A549 (cell line): Measurements from ENCODE around the gene TRIM7. TPM values are rescaled to one million over a fixed set of nuclear protein-coding genes. Genes with fewer than 3 reads are reported as not detected.

Experiments used
- ATAC-seq, 2 experiments: fragments of 200-7000 bp in 1 of 2; fragments of >200 bp in 1 of 2; cut with Nextera tagmentation in 1 of 2; cut with Tn5 transposase in 1 of 2; 3 replicates each; pipeline versions ENCODE4 v1.8.0 to v1.9.1; 2018 to 2020; ENCODE audit warnings: mild to moderate bottlenecking in 1 of 2, moderate library complexity in 1 of 2
- CTCF ChIA-PET: fragments of 300-600 bp; sonication (Branson Sonifier 250); formaldehyde crosslinking; extraction: SDS; loops from one replicate; lab custom pipeline; 2021; ENCODE audit warnings: antibody characterized with exemption, inconsistent platforms; lab: Yijun Ruan, JAX
- POLR2A ChIA-PET: fragments of 350-600 bp; formaldehyde crosslinking; extraction: SDS; loops from one replicate; lab custom pipeline; 2021; ENCODE audit warnings: antibody characterized with exemption, inconsistent platforms; lab: Yijun Ruan, JAX
- DNase-seq, 2 experiments: peaks; one replicate each; pipeline versions ENCODE4 v3.0.0 to v3.0.0-alpha.2; 2011 to 2016; ENCODE audit warnings: low read depth in 1 of 2, low spot score in 1 of 2
- FAIRE-seq: peaks from 2 replicates; lab custom pipeline; 2011; peaks lifted over from hg19 to GRCh38; lab: Jason Lieb, UNC
- H3K27ac ChIP-seq, 2 experiments: fragments of >200 bp; sonication (Bioruptor Twin); formaldehyde crosslinking; 3 replicates each; pipeline ENCODE4 v1.5.1; 2016 to 2017
- H3K4me1 ChIP-seq: fragments of >200 bp; sonication (Bioruptor Twin); formaldehyde crosslinking; 3 replicates; pipeline ENCODE4 v1.6.1; 2016
- H3K4me2 ChIP-seq: fragments of >200 bp; sonication (Bioruptor Twin); formaldehyde crosslinking; 3 replicates; pipeline ENCODE4 v1.6.1; 2016
- H3K4me3 ChIP-seq: fragments of >200 bp; sonication (Bioruptor Twin); formaldehyde crosslinking; 3 replicates; pipeline ENCODE4 v1.5.1; 2016
- H3K9me3 ChIP-seq: fragments of >200 bp; sonication (Bioruptor Twin); formaldehyde crosslinking; 3 replicates; pipeline ENCODE4 v1.6.1; 2016
- BCL3 ChIP-seq: fragments of >200 bp; sonication (Bioruptor Twin); formaldehyde crosslinking; IDR thresholded peaks from 3 replicates; pipeline ENCODE4 v1.6.1; 2016
- CBX2 ChIP-seq: fragments of 200-600 bp; sonication (generic); IDR thresholded peaks from 2 replicates; pipeline ENCODE4 v1.6.1; 2016; ENCODE audit warnings: low read depth, mild to moderate bottlenecking, borderline replicate concordance
- CEBPB ChIP-seq, 2 experiments: fragments of >200 bp in 1 of 2; sonication (Bioruptor Twin) in 1 of 2; formaldehyde crosslinking in 1 of 2; IDR thresholded peaks; 2 replicates each; pipeline ENCODE4 v1.6.1; 2012 to 2016
- EHF ChIP-seq: fragments of 250-450 bp; sonication (Bioruptor Pico); IDR thresholded peaks from 2 replicates; pipeline ENCODE4 v1.5.0; 2020; ENCODE audit warnings: mild to moderate bottlenecking
- ELK1 ChIP-seq: fragments of 150-350 bp; IDR thresholded peaks from 2 replicates; pipeline ENCODE4 v1.6.1; 2014; ENCODE audit warnings: low read depth, mild to moderate bottlenecking, low read length
- EP300 ChIP-seq, 2 experiments: fragments of >200 bp; sonication (Bioruptor Twin); formaldehyde crosslinking; IDR thresholded peaks; 2 replicates in 1 of 2; 3 replicates in 1 of 2; pipeline ENCODE4 v1.6.1; 2016 to 2017
- ESRRA ChIP-seq: fragments of 150-350 bp; IDR thresholded peaks from 2 replicates; pipeline ENCODE4 v1.6.1; 2014; ENCODE audit warnings: mild to moderate bottlenecking, low read length, borderline replicate concordance
- FOSB ChIP-seq: fragments of 250-450 bp; sonication (Bioruptor Pico); IDR thresholded peaks from 2 replicates; pipeline ENCODE4 v1.5.0; 2020; ENCODE audit warnings: mild to moderate bottlenecking, moderate library complexity
- GATA3 ChIP-seq: IDR thresholded peaks from 2 replicates; pipeline ENCODE4 v1.6.1; 2012; ENCODE audit warnings: borderline replicate concordance
- HMGXB4 ChIP-seq: fragments of 250-450 bp; sonication (Bioruptor Pico); IDR thresholded peaks from 2 replicates; pipeline ENCODE4 v1.5.0; 2021; ENCODE audit warnings: mild to moderate bottlenecking, moderate library complexity, borderline replicate concordance
- HOXA7 ChIP-seq: fragments of 250-450 bp; sonication (Bioruptor Pico); IDR thresholded peaks from 2 replicates; pipeline ENCODE4 v1.5.0; 2020; ENCODE audit warnings: mild to moderate bottlenecking, moderate library complexity
- HOXB13 ChIP-seq: fragments of 250-450 bp; sonication (Bioruptor Pico); IDR thresholded peaks from 2 replicates; pipeline ENCODE4 v1.5.0; 2020; ENCODE audit warnings: low read depth, mild to moderate bottlenecking, moderate library complexity
- HOXB5 ChIP-seq: fragments of 250-450 bp; sonication (Bioruptor Pico); IDR thresholded peaks from 2 replicates; pipeline ENCODE4 v1.5.0; 2020; ENCODE audit warnings: mild to moderate bottlenecking, moderate library complexity
- JUN ChIP-seq, 2 experiments: fragments of >200 bp; sonication (Bioruptor Twin); formaldehyde crosslinking; IDR thresholded peaks; 2 replicates in 1 of 2; 3 replicates in 1 of 2; pipeline ENCODE4 v1.6.1; 2016 to 2017
- KDM1A ChIP-seq: fragments of 200-600 bp; sonication (generic); IDR thresholded peaks from 2 replicates; pipeline ENCODE4 v1.6.1; 2016; ENCODE audit warnings: low read depth, mild to moderate bottlenecking
- MAX ChIP-seq: IDR thresholded peaks from 2 replicates; pipeline ENCODE4 v1.6.1; 2012
- MYC ChIP-seq: IDR thresholded peaks from 2 replicates; pipeline ENCODE4 v1.6.1; 2012; ENCODE audit warnings: mild to moderate bottlenecking, inconsistent platforms, low read length, improper control_type of control experiment, borderline replicate concordance
- NR3C1 ChIP-seq: fragments of >200 bp; sonication (Bioruptor Twin); formaldehyde crosslinking; IDR thresholded peaks from 3 replicates; pipeline ENCODE4 v1.6.1; 2017
- PHF8 ChIP-seq: fragments of 200-600 bp; sonication (generic); IDR thresholded peaks from 2 replicates; pipeline ENCODE4 v1.6.1; 2016; ENCODE audit warnings: low read depth, mild to moderate bottlenecking, antibody characterized with exemption, moderate library complexity, borderline replicate concordance
- POLR2AphosphoS2 ChIP-seq: conservative IDR thresholded peaks from 2 replicates; pipeline ENCODE4 v1.6.1; 2012; ENCODE audit warnings: low read length, improper control_type of control experiment, inconsistent platforms
- RNF2 ChIP-seq: fragments of 200-600 bp; sonication (generic); IDR thresholded peaks from 2 replicates; pipeline ENCODE4 v1.6.1; 2016; ENCODE audit warnings: low read depth, mild to moderate bottlenecking, antibody characterized with exemption, moderate library complexity, borderline replicate concordance
- SMC3 ChIP-seq: fragments of >200 bp; sonication (Bioruptor Twin); formaldehyde crosslinking; IDR thresholded peaks from 3 replicates; pipeline ENCODE4 v1.6.1; 2018; ENCODE audit warnings: inconsistent platforms
- TFCP2L1 ChIP-seq: fragments of 250-450 bp; sonication (Bioruptor Pico); IDR thresholded peaks from 2 replicates; pipeline ENCODE4 v1.5.0; 2021; ENCODE audit warnings: mild to moderate bottlenecking
- TP53 ChIP-seq: fragments of 250-450 bp; sonication (Bioruptor Pico); IDR thresholded peaks from 2 replicates; pipeline ENCODE4 v1.5.0; 2021; ENCODE audit warnings: mild to moderate bottlenecking, moderate library complexity
- USF2 ChIP-seq: fragments of 450-650 bp; IDR thresholded peaks from 2 replicates; pipeline ENCODE4 v1.6.1; 2014; ENCODE audit warnings: antibody characterized with exemption
- ZNF302 ChIP-seq: fragments of 250-450 bp; sonication (Bioruptor Pico); IDR thresholded peaks from 2 replicates; pipeline ENCODE4 v1.9.0; 2021; ENCODE audit warnings: inconsistent platforms, mild to moderate bottlenecking, moderate library complexity
- ZSCAN20 ChIP-seq: fragments of 250-450 bp; sonication (Bioruptor Pico); IDR thresholded peaks from 2 replicates; pipeline ENCODE4 v1.8.0; 2022; ENCODE audit warnings: mild to moderate bottlenecking, moderate library complexity
- WGBS: methylation state at CpG from one replicate; pipeline ENCODE4 v1.1.6; 2017; ENCODE audit errors: missing lambda C conversion rate; 5-methylcytosine and 5-hydroxymethylcytosine counted together
- polyA plus RNA-seq, 4 experiments: library from polyadenylated mRNA; depleted of rRNA in 3 of 4; stranded (reverse); fragments of >200 nt; fragmentation: RNase III in 1 of 4; extraction: RNeasy Plus Mini Kit Qiagen cat#74134 plus additional on column Dnase treatment in 1 of 4; gene quantifications; 2 replicates in 3 of 4; 3 replicates in 1 of 4; pipeline ENCODE4 v1.2.3, GENCODE V29; 2011 to 2017

TRIM7 gene
- polyA plus RNA-seq, 2 of the 4 experiments (the other 2 are of a cell fraction) = 21.8 to 30.7 TPM

- WGBS = 89% methylated on average over 5 of the region's 5 CpGs
- ChIA-PET CTCF (interaction anchor here (0.7 to 1.0 kb wide), 3 partner anchors 9 to 37 kb away, joined by 3 to 4 read pairs (median 4); partner anchors contain the start of gene RACK1), POLR2A (interaction anchor here (1.1 to 4.2 kb wide), 8 partner anchors 9 to 45 kb away, joined by 3 to 25 read pairs (median 4); partner anchors contain the start of genes RACK1, TRIM41 and TRIM7)
- H3K4me1 ChIP-seq = peaks cover 14% of the 10 kb centered on the region; the same call in 1 of the 3 replicates
- peak overlapping the region in 1 of 2 experiments; percentile 47; a peak in 2 of 6 replicates for H3K27ac ChIP-seq
- FAIRE-seq (no peak), ATAC-seq (peak in 1 of 2 experiments; percentile 7; a peak in 3 of 6 replicates)
- H3K9me3 ChIP-seq = no peaks in the 10 kb centered on the region
- no peak overlapping the region for H3K4me2 ChIP-seq
- no peak overlapping the region for H3K4me3 ChIP-seq
- TF ChIP-seq MAX = 0 out of 2 replicates have a peak, but pooled peaks have one; percentile 15
- no peak for TF ChIP-seq HMGXB4 (CRISPR knock-in tag)
- TF ChIP-seq CEBPB (IDR thresholded peaks at IDR 0.05) = 0 out of 4 replicates have a peak, but pooled peaks of 1 of the 2 experiments have one; percentile 17
- no peak; a peak in 2 of 5 replicates for TF ChIP-seq JUN (IDR thresholded peaks at IDR 0.05)
- peak; percentile 34; the same call in 1 of the 2 replicates for TF ChIP-seq POLR2AphosphoS2
- TF ChIP-seq, all 56 proteins: peak for 3
- no peak for DNase-seq
Measured at GRCh38 chr5:181235323-181235688, 30.3 kb upstream of the TRIM7 start.

GRCh38 chr5:181234455-181235306, 29.7 kb upstream of the TRIM7 start:
- FAIRE-seq = no peak
- peak overlapping the region in 1 of 2 experiments; percentile 47; a peak in 1 of 6 replicates for H3K27ac ChIP-seq
- peak; percentile 19 to 45 for ATAC-seq
- no peak for TF ChIP-seq USF2
- no peak for TF ChIP-seq TFCP2L1
- TF ChIP-seq HOXB5 = peak; percentile 28; the same call in 1 of the 2 replicates
- TF ChIP-seq GATA3 = no peak
- TF ChIP-seq NR3C1 = no peak
- TF ChIP-seq KDM1A = no peak
- TF ChIP-seq CEBPB (IDR thresholded peaks at IDR 0.05) = no peak
- no peak for TF ChIP-seq EHF
- TF ChIP-seq CBX2 = no peak
- TF ChIP-seq MYC = no peak
- TF ChIP-seq JUN (IDR thresholded peaks at IDR 0.05) = peak in 1 of 2 experiments; percentile 5; a peak in 3 of 5 replicates
- TF ChIP-seq EP300 (IDR thresholded peaks at IDR 0.05) = no peak
- TF ChIP-seq SMC3 = no peak
- TF ChIP-seq TP53 (CRISPR knock-in tag) = no peak
- TF ChIP-seq BCL3 = peak; percentile 71; the same call in 1 of the 3 replicates
- peak; percentile 92 for TF ChIP-seq HOXA7 (CRISPR knock-in tag)
- no peak for TF ChIP-seq ZNF302 (CRISPR knock-in tag)
- TF ChIP-seq ESRRA = no peak
- no peak for TF ChIP-seq ZSCAN20 (CRISPR knock-in tag)
- no peak for TF ChIP-seq PHF8
- no peak for TF ChIP-seq RNF2
- TF ChIP-seq FOSB (CRISPR knock-in tag) = peak; percentile 77
- no peak for TF ChIP-seq HMGXB4 (CRISPR knock-in tag)
- no peak for TF ChIP-seq ELK1
- TF ChIP-seq HOXB13 (CRISPR knock-in tag) = no peak

More at GRCh38 chr5:181234455-181235306, 29.7 kb upstream of the TRIM7 start:
- CTCF ChIA-PET = interaction anchor here (0.7 to 1.0 kb wide), 4 partner anchors 9 to 37 kb away, joined by 3 to 4 read pairs (median 4); partner anchors contain the start of gene RACK1
- no peaks in the 10 kb centered on the region for H3K9me3 ChIP-seq
- WGBS = 91% methylated on average over 15 of the region's 22 CpGs
- H3K4me1 ChIP-seq = peaks cover 11% of the 10 kb centered on the region; the same call in 1 of the 3 replicates
- no peak overlapping the region for H3K4me2 ChIP-seq
- no peak overlapping the region for H3K4me3 ChIP-seq
- no peak for DNase-seq
- POLR2A ChIA-PET = interaction anchor here (1.1 to 4.2 kb wide), 7 partner anchors 9 to 45 kb away, joined by 3 to 25 read pairs (median 5); partner anchors contain the start of genes RACK1, TRIM41 and TRIM7
